GM12878 (cell line): ENCODE measurements around the gene CACTIN.

Source experiments
- CTCF ChIP-seq, 3 experiments: IDR thresholded peaks in 2 of 3; conservative IDR thresholded peaks in 1 of 3; 2 replicates each; pipeline ENCODE4 v1.5.1; 2011; ENCODE audit warnings: low read depth in 3 of 3, low read length in 3 of 3, mild to moderate bottlenecking in 3 of 3, control low read depth in 2 of 3, moderate library complexity in 2 of 3, inconsistent platforms in 1 of 3, mixed read lengths in 1 of 3; ENCODE audit not compliant: control insufficient read depth in 2 of 3, insufficient read depth in 1 of 3; ENCODE audit errors: extremely low read depth in 1 of 3
- E2F8 ChIP-seq: fragments of 450-650 bp; IDR thresholded peaks from 2 replicates; pipeline ENCODE4 v1.6.1; 2018; ENCODE audit warnings: mild to moderate bottlenecking, low read depth, moderate library complexity; ENCODE audit not compliant: partially characterized antibody
- EZH2 ChIP-seq: IDR thresholded peaks from 2 replicates; pipeline ENCODE4 v1.6.1; 2012; ENCODE audit warnings: low read depth, mild to moderate bottlenecking, control low read depth, inconsistent platforms, low read length, borderline replicate concordance; ENCODE audit not compliant: control insufficient read depth
- FOXM1 ChIP-seq: IDR thresholded peaks from 2 replicates; pipeline ENCODE4 v1.6.1; 2012; ENCODE audit warnings: low read depth, mild to moderate bottlenecking, inconsistent platforms, low read length, moderate library complexity
- GABPA ChIP-seq: IDR thresholded peaks from 2 replicates; pipeline ENCODE4 v1.6.1; 2014; ENCODE audit warnings: antibody characterized with exemption, low read depth, mild to moderate bottlenecking, inconsistent platforms
- MTA3 ChIP-seq: IDR thresholded peaks from 2 replicates; pipeline ENCODE4 v1.6.1; 2012; ENCODE audit warnings: low read length, inconsistent platforms, borderline replicate concordance
- RCOR1 ChIP-seq: conservative IDR thresholded peaks from 2 replicates; pipeline ENCODE4 v1.6.1; 2012; ENCODE audit warnings: low read depth, low read length, improper control_type of control experiment
- RFX5 ChIP-seq: IDR thresholded peaks from 2 replicates; pipeline ENCODE4 v1.6.1; 2011; ENCODE audit warnings: low read depth, low read length, improper control_type of control experiment
- SRF ChIP-seq, 2 experiments: IDR thresholded peaks; 2 replicates each; pipeline ENCODE4 v1.6.1; 2011; ENCODE audit warnings: low read depth in 2 of 2, low read length in 2 of 2, mild to moderate bottlenecking in 1 of 2, moderate library complexity in 1 of 2
- TAF1 ChIP-seq: IDR thresholded peaks from 2 replicates; pipeline ENCODE4 v1.6.1; 2011; ENCODE audit warnings: mild to moderate bottlenecking, low read depth, low read length, borderline replicate concordance

- TF ChIP-seq GABPA (no peak), RFX5 (no peak), RCOR1 (no peak), E2F8 (no peak), TAF1 (no peak), CTCF (IDR thresholded peaks at IDR 0.05 in 2 of 3, conservative IDR thresholded peaks at IDR 0.05 in 1 of 3; ENCODE audit: control insufficient read depth in 2 of 3, extremely low read depth in 1 of 3, insufficient read depth in 1 of 3, low read depth in 3 of 3, low read length in 3 of 3) (no peak), FOXM1 (no peak), MTA3 (no peak), SRF (IDR thresholded peaks at IDR 0.05; ENCODE audit: low read depth in 2 of 2, low read length in 2 of 2) (no peak), EZH2 (no peak)
These were observed 16.5 kb upstream of the CACTIN start for GRCh38 chr19:3642987-3643673.
